ENCODE results near the gene B4GALT3.
A peak's percentile ranks its signal among the peaks of the same experiment; 100 is the strongest.

Gene B4GALT3

DNA sequence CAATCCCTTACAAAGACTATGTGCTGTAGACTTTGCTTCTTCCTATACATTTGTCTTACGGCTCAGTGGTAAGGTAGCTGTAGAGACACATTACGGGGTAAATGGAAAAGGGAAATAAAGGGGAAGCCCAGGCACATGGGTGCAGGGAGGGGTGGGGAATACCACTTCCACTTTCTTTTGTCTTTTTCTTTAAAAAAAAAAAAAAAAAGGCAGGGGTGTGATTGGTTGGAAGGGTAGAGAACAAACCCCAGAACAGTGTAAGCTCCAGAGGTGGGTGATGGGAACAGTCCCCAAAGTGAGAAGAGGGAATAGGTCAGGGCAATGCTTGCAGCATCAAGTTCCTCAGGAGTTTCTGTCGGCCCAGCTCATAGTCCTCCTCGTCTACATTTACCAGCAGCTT lies 55.5 kb downstream of the B4GALT3 start:
- DNase-seq, result peak; percentile 68

Data from suppressor macrophage treated with lipopolysaccharide for 4 hours (primary cell).